ENCODE measurements around the gene ERC1. TPM values are rescaled to one million over a fixed set of nuclear protein-coding genes. Genes with fewer than 3 reads are reported as not detected.

ERC1 gene
- total and polyA plus RNA-seq, 2 of the 4 experiments (the other 2 are of a cell fraction), result 11.6 to 25.6 TPM

DNA sequence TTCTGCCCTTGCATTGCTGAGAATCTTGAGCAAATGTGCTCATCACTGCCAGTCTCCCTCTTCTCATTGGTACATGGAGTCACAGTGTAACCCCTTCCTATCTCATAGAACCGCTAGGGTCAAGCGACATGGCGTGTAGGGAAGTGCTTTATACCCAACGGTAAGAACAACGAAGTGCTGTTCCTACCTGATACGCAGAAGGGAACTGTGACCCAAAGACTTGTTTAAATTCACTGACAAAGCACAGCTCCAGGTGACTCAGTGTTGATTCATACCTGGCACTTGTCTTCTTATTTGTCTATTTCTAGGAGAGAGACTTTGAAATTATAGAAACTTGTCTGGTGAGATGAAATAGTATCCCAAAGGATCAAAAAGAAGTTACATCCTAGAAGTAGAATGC, 549.7 kb downstream of the ERC1 start:
- DNase-seq, result peak; percentile 62
- CTCF ChIA-PET, result no interaction called here
- peaks cover 78% of the 10 kb centered on the region for H4K20me1 ChIP-seq (ENCODE audit: insufficient read depth, low read length)

More for the DNA sequence above, 549.7 kb downstream of the ERC1 start:
- Histone ChIP-seq H3K18ac (ENCODE audit: low read depth, low read length) (no peak overlapping the region), H3K9ac (ENCODE audit: low read depth, low read length) (no peak overlapping the region), H3K14ac (replicated peaks; ENCODE audit: low read depth, low read length) (peak overlapping the region; percentile 63; the same call in 1 of the 2 replicates), H3K36me3 (ENCODE audit: control insufficient read depth, insufficient read depth, low read length) (no peaks in the 10 kb centered on the region), H2BK5ac (ENCODE audit: low read depth, low read length, poor library complexity, severe bottlenecking) (no peak overlapping the region), H4K8ac (ENCODE audit: low read depth in 2 of 2, low read length in 2 of 2) (no peak overlapping the region), H3K4me2 (ENCODE audit: low read depth, low read length) (no peak overlapping the region), H2AFZ (replicated peaks; ENCODE audit: low read length, poor library complexity) (no peak overlapping the region), H3K23ac (ENCODE audit: low read depth, low read length) (0 out of 2 replicates have a peak overlapping the region, but pooled peaks have one; percentile 3), H3K79me1 (ENCODE audit: low read depth in 1 of 2, low read length in 2 of 2) (peaks cover 22 to 89% of the 10 kb centered on the region in 2 experiments; a peak in 3 of 4 replicates), H4K5ac (ENCODE audit: low read depth, low read length) (no peak overlapping the region), H3K4me1 (ENCODE audit: control insufficient read depth, insufficient read depth, low read length) (peaks cover 13% of the 10 kb centered on the region), H3K27ac (ENCODE audit: insufficient read depth, low read length) (no peak overlapping the region), H4K91ac (ENCODE audit: insufficient read depth, low read depth, low read length) (no peak overlapping the region), H2BK120ac (ENCODE audit: low read depth, low read length) (no peak overlapping the region), H2BK20ac (ENCODE audit: low read depth, low read length) (no peak overlapping the region), H2AK5ac (ENCODE audit: low read depth, low read length) (no peak overlapping the region), H2BK15ac (ENCODE audit: low read depth, low read length) (no peak overlapping the region), H3K9me3 (ENCODE audit: control insufficient read depth, insufficient read depth, low read length) (no peaks in the 10 kb centered on the region), H3K56ac (ENCODE audit: extremely low read depth, insufficient read depth, low read length) (no peak overlapping the region), H3K9me1 (ENCODE audit: insufficient read depth, low read length) (peaks cover 38% of the 10 kb centered on the region), H3K4ac (ENCODE audit: low read depth, low read length) (no peak overlapping the region), H2AK9ac (replicated peaks; ENCODE audit: low read depth, low read length, poor library complexity) (no peak overlapping the region), H3K27me3 (ENCODE audit: control insufficient read depth, insufficient read depth, low read length) (no peaks in the 10 kb centered on the region), H3K4me3 (ENCODE audit: insufficient read depth, low read depth, low read length) (no peak overlapping the region)
- intact Hi-C loops (cut with micrococcal nuclease), result no loop called here
- TF ChIP-seq MAZ (IDR thresholded peaks at IDR 0.05; ENCODE audit: borderline replicate concordance, low read depth, low read length), result no peak
- no peak for TF ChIP-seq MXI1 (IDR thresholded peaks at IDR 0.05; ENCODE audit: borderline replicate concordance, low read depth, low read length)
- TF ChIP-seq CHD1 (IDR thresholded peaks at IDR 0.05; ENCODE audit: low read depth, low read length), result no peak
- TF ChIP-seq SMC3 (IDR thresholded peaks at IDR 0.05; ENCODE audit: low read depth, low read length), result no peak
- TF ChIP-seq BHLHE40 (IDR thresholded peaks at IDR 0.05; ENCODE audit: low read depth, low read length), result no peak
- TF ChIP-seq, protein P1, sequence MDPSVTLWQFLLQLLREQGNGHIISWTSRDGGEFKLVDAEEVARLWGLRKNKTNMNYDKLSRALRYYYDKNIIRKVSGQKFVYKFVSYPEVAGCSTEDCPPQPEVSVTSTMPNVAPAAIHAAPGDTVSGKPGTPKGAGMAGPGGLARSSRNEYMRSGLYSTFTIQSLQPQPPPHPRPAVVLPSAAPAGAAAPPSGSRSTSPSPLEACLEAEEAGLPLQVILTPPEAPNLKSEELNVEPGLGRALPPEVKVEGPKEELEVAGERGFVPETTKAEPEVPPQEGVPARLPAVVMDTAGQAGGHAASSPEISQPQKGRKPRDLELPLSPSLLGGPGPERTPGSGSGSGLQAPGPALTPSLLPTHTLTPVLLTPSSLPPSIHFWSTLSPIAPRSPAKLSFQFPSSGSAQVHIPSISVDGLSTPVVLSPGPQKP (IDR thresholded peaks at IDR 0.05; ENCODE audit: borderline replicate concordance, low read depth, low read length), result no peak
- TF ChIP-seq, protein P2, sequence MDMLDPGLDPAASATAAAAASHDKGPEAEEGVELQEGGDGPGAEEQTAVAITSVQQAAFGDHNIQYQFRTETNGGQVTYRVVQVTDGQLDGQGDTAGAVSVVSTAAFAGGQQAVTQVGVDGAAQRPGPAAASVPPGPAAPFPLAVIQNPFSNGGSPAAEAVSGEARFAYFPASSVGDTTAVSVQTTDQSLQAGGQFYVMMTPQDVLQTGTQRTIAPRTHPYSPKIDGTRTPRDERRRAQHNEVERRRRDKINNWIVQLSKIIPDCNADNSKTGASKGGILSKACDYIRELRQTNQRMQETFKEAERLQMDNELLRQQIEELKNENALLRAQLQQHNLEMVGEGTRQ (IDR thresholded peaks at IDR 0.05; ENCODE audit: low read depth, low read length), result no peak
- no peak for TF ChIP-seq FOS (IDR thresholded peaks at IDR 0.05; ENCODE audit: low read depth, low read length)
- TF ChIP-seq RAD21 (IDR thresholded peaks at IDR 0.05; ENCODE audit: low read length), result no peak
- TF ChIP-seq MAFK (IDR thresholded peaks at IDR 0.05; ENCODE audit: low read depth, low read length), result no peak
- no peak for TF ChIP-seq RFX5 (IDR thresholded peaks at IDR 0.05; ENCODE audit: low read depth, low read length)
- TF ChIP-seq RCOR1 (IDR thresholded peaks at IDR 0.05; ENCODE audit: insufficient replicate concordance, low read length), result no peak
- TF ChIP-seq NFE2L2 (IDR thresholded peaks at IDR 0.05; ENCODE audit: low read depth, low read length), result no peak
- POLR2A ChIA-PET (ENCODE audit: unreplicated experiment), result no interaction called here
- in situ Hi-C loops (cut with MboI; ENCODE audit: low sequenced_read_pairs), result no loop called here
- no TSS peak for BruUV-seq (replicated peaks)
- dilution Hi-C loops (cut with HindIII; ENCODE audit: low sequenced_read_pairs, unreplicated experiment), result no loop called here
- no peak for ATAC-seq (ENCODE audit: low read depth)
- WGBS, 2 experiments (ENCODE audit: extremely low coverage in 2 of 2, insufficient read length in 1 of 2), result 100% methylated on average over 1 of the region's 6 CpGs; no CpG with 5 or more reads in 1 of the 2 experiments
